Measurements from ENCODE around the gene RBM17. TPM values are rescaled to one million over a fixed set of nuclear protein-coding genes. Genes with fewer than 3 reads are reported as not detected.
A peak's percentile ranks its signal among the peaks of the same experiment; 100 is the strongest.
"Not testable (repeated sequence)": the region's sequence is repeated elsewhere in the genome, so short reads cannot be mapped to it uniquely, and the experiment has no call there.

RBM17 gene
- total RNA-seq, 1 experiment from 2014 or later, result 128 TPM

DNA sequence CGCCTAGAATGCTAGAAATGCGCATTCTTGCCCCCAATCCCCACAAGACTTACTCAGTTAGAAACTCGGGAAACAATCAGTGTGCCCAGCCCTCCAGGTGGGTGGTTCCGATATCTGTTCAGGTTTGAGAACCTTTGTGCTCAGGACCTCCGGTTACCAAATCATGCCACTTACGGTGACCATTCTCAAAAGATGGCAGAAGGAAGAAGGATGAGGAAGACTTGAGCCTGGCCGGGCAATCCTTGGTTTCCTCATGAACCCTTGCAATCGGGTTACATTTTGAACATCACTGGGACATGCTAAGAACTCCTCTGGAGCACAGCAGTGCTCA lies 52.1 kb downstream of the RBM17 start:
- Mint-ChIP-seq H3K36me3 (ENCODE audit: insufficient read depth, unreplicated experiment) (no peaks in the 10 kb centered on the region), H3K27ac (ENCODE audit: low read depth, unreplicated experiment) (peak overlapping the region; percentile 16), H3K27me3 (ENCODE audit: insufficient read depth, unreplicated experiment) (peaks cover 12% of the 10 kb centered on the region), H3K4me3 (ENCODE audit: unreplicated experiment) (peak overlapping the region; percentile 81), H3K9me3 (ENCODE audit: unreplicated experiment) (no peaks in the 10 kb centered on the region), H3K4me1 (ENCODE audit: insufficient read depth, unreplicated experiment) (peaks cover 21% of the 10 kb centered on the region)
- DNase-seq (ENCODE audit: unreplicated experiment), result no peak
- no TSS peak for BruUV-seq (replicated peaks)
- intact Hi-C loops (cut with micrococcal nuclease), result no loop called here
- CTCF ChIA-PET, result no interaction called here
- POLR2A ChIA-PET, result no interaction called here
- TF ChIP-seq, protein P1, sequence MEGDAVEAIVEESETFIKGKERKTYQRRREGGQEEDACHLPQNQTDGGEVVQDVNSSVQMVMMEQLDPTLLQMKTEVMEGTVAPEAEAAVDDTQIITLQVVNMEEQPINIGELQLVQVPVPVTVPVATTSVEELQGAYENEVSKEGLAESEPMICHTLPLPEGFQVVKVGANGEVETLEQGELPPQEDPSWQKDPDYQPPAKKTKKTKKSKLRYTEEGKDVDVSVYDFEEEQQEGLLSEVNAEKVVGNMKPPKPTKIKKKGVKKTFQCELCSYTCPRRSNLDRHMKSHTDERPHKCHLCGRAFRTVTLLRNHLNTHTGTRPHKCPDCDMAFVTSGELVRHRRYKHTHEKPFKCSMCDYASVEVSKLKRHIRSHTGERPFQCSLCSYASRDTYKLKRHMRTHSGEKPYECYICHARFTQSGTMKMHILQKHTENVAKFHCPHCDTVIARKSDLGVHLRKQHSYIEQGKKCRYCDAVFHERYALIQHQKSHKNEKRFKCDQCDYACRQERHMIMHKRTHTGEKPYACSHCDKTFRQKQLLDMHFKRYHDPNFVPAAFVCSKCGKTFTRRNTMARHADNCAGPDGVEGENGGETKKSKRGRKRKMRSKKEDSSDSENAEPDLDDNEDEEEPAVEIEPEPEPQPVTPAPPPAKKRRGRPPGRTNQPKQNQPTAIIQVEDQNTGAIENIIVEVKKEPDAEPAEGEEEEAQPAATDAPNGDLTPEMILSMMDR (IDR thresholded peaks at IDR 0.05; ENCODE audit: unreplicated experiment), result no peak

DNA sequence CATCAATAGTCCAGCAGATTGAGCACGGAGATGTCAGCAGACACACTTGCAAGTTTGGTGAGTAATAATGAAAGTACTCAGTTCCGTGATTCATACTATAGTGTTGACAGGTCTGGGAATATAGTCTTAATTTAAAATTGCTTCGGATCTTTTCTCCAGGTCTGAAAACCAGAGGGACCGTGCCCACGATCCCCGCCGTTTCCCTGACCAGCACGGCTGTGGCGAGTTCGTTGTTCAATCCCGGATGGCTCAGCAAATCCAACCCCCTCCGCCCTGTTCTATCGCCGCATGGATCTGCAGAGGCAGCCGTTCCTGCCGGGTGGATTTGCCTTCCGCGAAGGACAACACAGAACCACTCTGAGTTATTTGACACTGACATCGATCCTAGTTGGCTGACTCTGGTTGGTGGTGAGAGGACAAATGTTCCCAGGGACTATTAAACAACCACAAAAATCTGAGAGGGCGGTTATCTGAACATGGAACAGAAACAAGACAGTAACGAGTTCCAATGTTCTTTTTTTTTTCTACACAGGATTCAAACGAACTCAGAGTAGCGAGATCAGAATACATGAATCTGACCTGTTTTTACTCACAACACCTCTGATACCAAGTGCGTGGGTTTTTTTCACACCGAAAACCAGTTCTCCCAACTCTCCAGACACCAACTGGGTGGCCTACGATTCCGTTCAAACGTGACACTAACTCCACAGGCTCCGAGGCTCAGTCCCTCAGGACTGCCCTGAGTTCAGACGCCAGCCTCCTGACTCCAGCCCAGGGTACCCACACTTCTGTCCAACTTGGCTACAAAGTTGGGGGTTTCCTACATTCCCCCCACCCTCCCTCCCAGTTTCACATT lies 52.7 kb downstream of the RBM17 start:
- Mint-ChIP-seq H3K4me1 (ENCODE audit: insufficient read depth, unreplicated experiment) (peaks cover 23% of the 10 kb centered on the region), H3K27ac (ENCODE audit: low read depth, unreplicated experiment) (peak overlapping the region; percentile 16), H3K9me3 (ENCODE audit: unreplicated experiment) (no peaks in the 10 kb centered on the region), H3K36me3 (ENCODE audit: insufficient read depth, unreplicated experiment) (no peaks in the 10 kb centered on the region), H3K27me3 (ENCODE audit: insufficient read depth, unreplicated experiment) (peaks cover 12% of the 10 kb centered on the region), H3K4me3 (ENCODE audit: unreplicated experiment) (peak overlapping the region; percentile 81)
- no TSS peak for BruUV-seq (replicated peaks)
- ChIA-PET POLR2A (no interaction called here), CTCF (no interaction called here)
- intact Hi-C loops (cut with micrococcal nuclease), result no loop called here
- peak; percentile 42 for DNase-seq (ENCODE audit: unreplicated experiment)
- TF ChIP-seq, protein P1 (IDR thresholded peaks at IDR 0.05; ENCODE audit: unreplicated experiment), result no peak

DNA sequence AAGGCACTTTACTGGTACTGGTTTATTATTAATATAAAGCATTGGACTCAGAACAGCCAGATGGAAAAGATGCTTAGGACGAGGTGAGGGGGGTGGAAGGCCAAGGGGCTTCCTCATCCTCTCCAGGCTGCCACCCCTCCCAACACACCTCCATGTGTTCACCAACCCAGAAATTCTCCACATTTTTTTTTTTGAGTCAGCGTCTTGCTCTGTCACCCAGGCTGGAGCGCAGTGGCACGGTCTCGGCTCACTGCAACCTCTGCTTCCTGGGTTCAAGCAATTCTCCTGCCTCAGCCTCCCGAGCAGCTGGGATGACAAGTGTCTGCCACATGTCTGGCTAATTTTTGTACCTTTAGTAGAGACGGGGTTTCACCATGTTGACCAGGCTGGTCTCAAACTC lies 53.4 kb downstream of the RBM17 start:
- POLR2A ChIA-PET, result interaction anchor here (2.9 kb wide), 1 partner anchor 22 kb away, joined by 14 read pairs; no protein-coding TSS in a partner anchor
- CTCF ChIA-PET; intact Hi-C loops (cut with micrococcal nuclease): not testable (repeated sequence)

DNA sequence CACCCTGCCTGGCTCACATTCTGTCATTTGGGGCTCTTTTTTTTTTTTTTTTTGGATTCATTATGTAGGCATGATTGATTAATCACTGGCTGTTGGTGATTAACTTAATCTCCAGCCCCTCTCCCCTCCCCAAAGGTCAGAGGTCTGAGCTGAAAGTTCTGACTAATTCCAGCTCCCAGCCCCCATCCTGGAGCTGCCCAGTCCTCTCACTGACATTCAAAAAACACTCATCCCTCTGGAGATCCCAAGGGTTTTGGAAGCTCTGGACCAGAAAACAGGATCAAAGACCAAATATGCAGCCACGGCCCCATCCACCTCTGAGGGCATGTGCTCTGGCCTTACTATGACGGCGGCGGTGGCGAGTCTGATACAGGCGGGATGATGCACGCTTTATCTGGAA lies 53.8 kb downstream of the RBM17 start:
- CTCF ChIA-PET, result interaction anchor here (0.6 to 0.8 kb wide), 2 partner anchors 9 to 81 kb away, joined by 3 to 5 read pairs; no protein-coding TSS in a partner anchor
- no peak overlapping the region for H3K4me3 Mint-ChIP-seq (ENCODE audit: unreplicated experiment)

More for the DNA sequence above, 53.4 kb downstream of the RBM17 start:
- H3K4me3 Mint-ChIP-seq (ENCODE audit: unreplicated experiment); H3K27ac Mint-ChIP-seq (ENCODE audit: low read depth, unreplicated experiment); H3K36me3 Mint-ChIP-seq (ENCODE audit: insufficient read depth, unreplicated experiment); H3K9me3 Mint-ChIP-seq (ENCODE audit: unreplicated experiment); BruUV-seq (replicated peaks); DNase-seq (ENCODE audit: unreplicated experiment): not testable (repeated sequence)
- peaks cover 19% of the 10 kb centered on the region for H3K4me1 Mint-ChIP-seq (ENCODE audit: insufficient read depth, unreplicated experiment)
- H3K27me3 Mint-ChIP-seq (ENCODE audit: insufficient read depth, unreplicated experiment), result peaks cover 12% of the 10 kb centered on the region

More for the DNA sequence above, 53.8 kb downstream of the RBM17 start:
- TF ChIP-seq, protein P1 (IDR thresholded peaks at IDR 0.05; ENCODE audit: unreplicated experiment), result no peak
- Mint-ChIP-seq H3K27ac (ENCODE audit: low read depth, unreplicated experiment) (no peak overlapping the region), H3K4me1 (ENCODE audit: insufficient read depth, unreplicated experiment) (peaks cover 19% of the 10 kb centered on the region), H3K36me3 (ENCODE audit: insufficient read depth, unreplicated experiment) (peaks cover 3% of the 10 kb centered on the region), H3K27me3 (ENCODE audit: insufficient read depth, unreplicated experiment) (peaks cover 12% of the 10 kb centered on the region), H3K9me3 (ENCODE audit: unreplicated experiment) (no peaks in the 10 kb centered on the region)
- no TSS peak for BruUV-seq (replicated peaks)
- POLR2A ChIA-PET, result interaction anchor here (0.6 to 2.9 kb wide), 3 partner anchors 20 to 259 kb away, joined by 3 to 14 read pairs (median 5); no protein-coding TSS in a partner anchor
- intact Hi-C loops (cut with micrococcal nuclease), result no loop called here
- DNase-seq (ENCODE audit: unreplicated experiment), result no peak
